CD4-positive, alpha-beta T cell (primary cell): ENCODE measurements around the gene XDH. TPM values are rescaled to one million over a fixed set of nuclear protein-coding genes. Genes with fewer than 3 reads are reported as not detected.

ENCODE experiments used
- ATAC-seq: fragments of 200-7000 bp; cut with Tn5 transposase; one replicate; pipeline ENCODE4 v1.10.0; 2022; ENCODE audit warnings: mild to moderate bottlenecking; ENCODE audit not compliant: poor library complexity
- CTCF ChIA-PET: fragments of 350-600 bp; sonication (Branson Sonifier 250); formaldehyde crosslinking; loops from one replicate; lab custom pipeline; 2021; ENCODE audit warnings: antibody characterized with exemption, inconsistent platforms; lab: Charles Lee
- POLR2A ChIA-PET: fragments of 350-600 bp; sonication (Branson Sonifier 250); formaldehyde crosslinking; loops from one replicate; lab custom pipeline; 2021; ENCODE audit warnings: antibody characterized with exemption, inconsistent platforms; lab: Charles Lee
- DNase-seq, 14 experiments: peaks; one replicate each; pipeline ENCODE4 v3.0.0-alpha.2; 2013 to 2020; ENCODE audit warnings: mixed read lengths in 2 of 14
- H3K27ac ChIP-seq, 2 donors: one replicate each; pipeline versions ENCODE4 v1.5.1 to v1.7.0; 2013; ENCODE audit warnings: low read length in 2 of 2, low read depth in 1 of 2, mild to moderate bottlenecking in 1 of 2
- H3K27me3 ChIP-seq, 2 experiments: 1 replicate in 1 of 2; 2 replicates in 1 of 2; pipeline versions ENCODE4 v1.6.1 to v1.7.0; 2013; ENCODE audit warnings: low read length in 2 of 2, control low read depth in 1 of 2, mild to moderate bottlenecking in 1 of 2, moderate library complexity in 1 of 2; ENCODE audit not compliant: insufficient read depth in 2 of 2, control insufficient read depth in 1 of 2
- H3K36me3 ChIP-seq: one replicate; pipeline ENCODE4 v1.6.1; 2013; ENCODE audit warnings: low read length, control low read depth; ENCODE audit not compliant: insufficient read depth
- H3K4me1 ChIP-seq: one replicate; pipeline ENCODE4 v1.6.1; 2013; ENCODE audit warnings: low read length, control low read depth; ENCODE audit not compliant: insufficient read depth
- H3K4me3 ChIP-seq: one replicate; pipeline ENCODE4 v1.5.1; 2013; ENCODE audit warnings: mild to moderate bottlenecking, low read length, moderate library complexity
- H3K9me3 ChIP-seq, 2 experiments: 1 replicate in 1 of 2; 2 replicates in 1 of 2; pipeline versions ENCODE4 v1.6.1 to v1.7.0; 2013; ENCODE audit warnings: low read length in 2 of 2, mild to moderate bottlenecking in 2 of 2, control low read depth in 1 of 2, moderate library complexity in 1 of 2; ENCODE audit not compliant: control insufficient read depth in 1 of 2, insufficient read depth in 1 of 2
- H3K27ac Mint-ChIP-seq: one replicate; pipeline ENCODE4 v1.8.0; 2020; ENCODE audit warnings: mixed read lengths
- H3K27me3 Mint-ChIP-seq: one replicate; pipeline ENCODE4 v1.8.0; 2021; ENCODE audit warnings: mixed read lengths
- H3K36me3 Mint-ChIP-seq: one replicate; pipeline ENCODE4 v1.8.0; 2021; ENCODE audit warnings: low read depth, mixed read lengths
- H3K4me1 Mint-ChIP-seq: one replicate; pipeline ENCODE4 v1.8.0; 2021; ENCODE audit warnings: low read depth, mixed read lengths
- H3K4me3 Mint-ChIP-seq: one replicate; pipeline ENCODE4 v1.8.0; 2020; ENCODE audit warnings: mild to moderate bottlenecking, mixed read lengths
- H3K9me3 Mint-ChIP-seq: one replicate; pipeline ENCODE4 v1.8.0; 2020; ENCODE audit warnings: mixed read lengths
- intact Hi-C, 2 experiments: fragments of 100-400 bp; cut with DNase I in 1 of 2; cut with micrococcal nuclease in 1 of 2; formaldehyde crosslinking; loops; one replicate each; pipeline versions ENCODE4 v1.15.1 to v1.9.0; 2023 to 2025; cut with DNase I, micrococcal nuclease
- total RNA-seq, 174 experiments: library from RNA in 2 of 174; stranded (reverse) in 2 of 174; gene quantifications; one replicate each; pipeline ENCODE4 v1.2.3 and lab custom pipeline; 2021 to 2026
- TF ChIP-seq, protein P1 (sequence below): fragments of 200-600 bp; IDR thresholded peaks from one replicate; pipeline ENCODE4 v1.8.0; 2022; ENCODE audit warnings: antibody characterized with exemption, mild to moderate bottlenecking

Gene XDH
- total RNA-seq, 2 experiments from 2014 or later = 0.05 TPM; not detected in 1

DNA sequence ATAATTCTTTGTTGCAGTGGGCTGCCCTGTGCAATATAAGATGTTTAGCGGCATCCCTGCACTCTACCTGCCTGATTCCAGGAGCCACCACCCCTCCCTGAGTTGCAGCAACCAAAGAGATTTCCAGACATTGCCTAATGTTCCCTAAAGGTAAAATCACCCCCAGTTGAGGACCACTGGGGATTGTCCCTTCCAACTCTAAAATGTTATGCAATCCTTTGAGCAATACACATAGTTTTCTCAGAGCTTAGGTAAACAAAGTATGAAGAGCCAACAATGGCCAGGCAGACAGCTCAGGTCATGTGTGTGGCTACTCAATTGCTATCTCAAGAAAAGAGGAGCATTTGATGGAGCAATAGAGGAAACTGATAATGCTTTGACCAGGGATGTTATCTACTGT, 87.0 kb downstream of the XDH start:
- ATAC-seq (no peak), DNase-seq (no peak)
- Histone ChIP-seq H3K4me1 (peaks cover 4% of the 10 kb centered on the region), H3K27ac (no peak overlapping the region), H3K9me3 (no peaks in the 10 kb centered on the region), H3K36me3 (no peaks in the 10 kb centered on the region), H3K27me3 (no peaks in the 10 kb centered on the region), H3K4me3 (no peak overlapping the region)
- ChIA-PET CTCF (no interaction called here), POLR2A (no interaction called here)
- no peaks in the 10 kb centered on the region for H3K27me3 Mint-ChIP-seq
- intact Hi-C loops = no loop called here
- TF ChIP-seq, protein P1, sequence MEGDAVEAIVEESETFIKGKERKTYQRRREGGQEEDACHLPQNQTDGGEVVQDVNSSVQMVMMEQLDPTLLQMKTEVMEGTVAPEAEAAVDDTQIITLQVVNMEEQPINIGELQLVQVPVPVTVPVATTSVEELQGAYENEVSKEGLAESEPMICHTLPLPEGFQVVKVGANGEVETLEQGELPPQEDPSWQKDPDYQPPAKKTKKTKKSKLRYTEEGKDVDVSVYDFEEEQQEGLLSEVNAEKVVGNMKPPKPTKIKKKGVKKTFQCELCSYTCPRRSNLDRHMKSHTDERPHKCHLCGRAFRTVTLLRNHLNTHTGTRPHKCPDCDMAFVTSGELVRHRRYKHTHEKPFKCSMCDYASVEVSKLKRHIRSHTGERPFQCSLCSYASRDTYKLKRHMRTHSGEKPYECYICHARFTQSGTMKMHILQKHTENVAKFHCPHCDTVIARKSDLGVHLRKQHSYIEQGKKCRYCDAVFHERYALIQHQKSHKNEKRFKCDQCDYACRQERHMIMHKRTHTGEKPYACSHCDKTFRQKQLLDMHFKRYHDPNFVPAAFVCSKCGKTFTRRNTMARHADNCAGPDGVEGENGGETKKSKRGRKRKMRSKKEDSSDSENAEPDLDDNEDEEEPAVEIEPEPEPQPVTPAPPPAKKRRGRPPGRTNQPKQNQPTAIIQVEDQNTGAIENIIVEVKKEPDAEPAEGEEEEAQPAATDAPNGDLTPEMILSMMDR = no peak
- H3K27ac Mint-ChIP-seq = no peak overlapping the region
- no peaks in the 10 kb centered on the region for H3K36me3 Mint-ChIP-seq
- H3K9me3 Mint-ChIP-seq = no peaks in the 10 kb centered on the region
- H3K4me1 Mint-ChIP-seq = peaks cover 29% of the 10 kb centered on the region
- H3K4me3 Mint-ChIP-seq = no peak overlapping the region

DNA sequence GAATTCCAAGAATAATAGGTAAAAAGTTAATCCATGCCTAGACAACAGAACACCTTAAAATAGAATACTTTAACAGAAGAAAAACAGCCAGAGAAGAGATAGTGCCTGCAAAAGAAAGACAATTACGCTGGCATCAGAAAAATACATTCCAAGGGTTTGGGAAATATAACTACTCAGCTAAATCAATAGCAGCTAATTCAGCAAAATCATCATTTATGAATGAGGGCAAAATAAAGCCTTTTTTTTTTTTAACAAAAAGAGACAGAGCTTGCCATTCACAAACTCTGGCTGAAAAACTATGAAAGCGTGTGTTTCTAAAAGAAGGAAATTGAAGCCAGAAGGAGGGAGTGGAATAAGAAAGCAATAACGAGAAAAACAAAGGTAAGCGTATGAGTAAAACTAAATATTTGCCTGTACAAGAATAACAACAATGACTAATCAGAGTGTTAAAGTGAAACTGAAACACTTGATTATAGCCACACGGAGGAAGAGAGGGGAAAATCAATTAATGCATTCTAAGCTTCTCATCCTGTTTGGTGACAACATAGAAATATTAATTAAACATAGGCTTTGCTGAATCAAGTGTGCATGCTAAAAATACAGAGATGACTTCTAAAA, 90.4 kb downstream of the XDH start:
- Histone ChIP-seq H3K36me3 (no peaks in the 10 kb centered on the region), H3K27me3 (no peaks in the 10 kb centered on the region), H3K4me1 (peaks cover 17% of the 10 kb centered on the region), H3K4me3 (peak overlapping the region; percentile 41), H3K27ac (peak overlapping the region in 1 of 2 donors; percentile 2), H3K9me3 (no peaks in the 10 kb centered on the region)
- Mint-ChIP-seq H3K27ac (peak overlapping the region; percentile 81), H3K4me3 (peak overlapping the region; percentile 81), H3K9me3 (no peaks in the 10 kb centered on the region), H3K27me3 (no peaks in the 10 kb centered on the region), H3K36me3 (no peaks in the 10 kb centered on the region), H3K4me1 (peaks cover 56% of the 10 kb centered on the region)
- DNase-seq (peak in 2 of 14 experiments; percentile 23 to 66), ATAC-seq (peak; percentile 32)
- intact Hi-C loops = no loop called here
- TF ChIP-seq, protein P1 = no peak
- ChIA-PET POLR2A (no interaction called here), CTCF (interaction anchor here (1.3 kb wide), 1 partner anchor 613 kb away, joined by 5 read pairs; no protein-coding TSS in a partner anchor)

DNA sequence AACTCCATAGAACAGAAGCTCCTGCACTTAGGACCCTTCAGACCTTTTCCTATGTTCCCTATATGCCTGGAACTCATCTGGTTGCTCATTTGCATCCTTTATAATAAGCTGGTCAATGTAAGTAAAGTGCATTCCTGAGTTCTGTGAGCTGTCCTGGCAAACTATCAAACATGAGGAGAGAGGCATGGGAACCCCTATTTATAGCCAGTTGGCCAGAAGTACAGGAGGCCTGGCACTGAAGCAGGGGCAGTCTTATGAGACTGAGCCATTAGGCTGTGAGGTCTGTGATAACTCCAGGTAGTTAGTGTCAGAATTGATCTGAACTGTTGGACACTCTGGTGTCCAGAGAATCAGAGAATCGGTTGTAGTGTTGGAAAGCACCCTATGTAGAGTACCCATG, 92.2 kb downstream of the XDH start:
- Mint-ChIP-seq H3K4me1 (peaks cover 73% of the 10 kb centered on the region), H3K27ac (peak overlapping the region; percentile 16), H3K4me3 (no peak overlapping the region), H3K36me3 (no peaks in the 10 kb centered on the region), H3K27me3 (no peaks in the 10 kb centered on the region), H3K9me3 (no peaks in the 10 kb centered on the region)
- intact Hi-C loops = no loop called here
- Histone ChIP-seq H3K27me3 (no peaks in the 10 kb centered on the region), H3K9me3 (no peaks in the 10 kb centered on the region), H3K27ac (no peak overlapping the region), H3K4me1 (peaks cover 35% of the 10 kb centered on the region), H3K36me3 (no peaks in the 10 kb centered on the region), H3K4me3 (no peak overlapping the region)
- DNase-seq = no peak
- ATAC-seq = no peak
- ChIA-PET POLR2A (interaction anchor here (1.1 kb wide), 2 partner anchors 11 to 13 kb away, joined by 3 read pairs; no protein-coding TSS in a partner anchor), CTCF (no interaction called here)
- TF ChIP-seq, protein P1 = no peak
